GM19372 (cell line): Measurements from ENCODE around the gene MCU.
"Not testable (repeated sequence)": the region's sequence is repeated elsewhere in the genome, so short reads cannot be mapped to it uniquely, and the experiment has no call there.

Experiments used
- ATAC-seq: cut with Tn5 transposase; IDR thresholded peaks from one replicate; pipeline ENCODE4 v1.9.1; 2021; ENCODE audit warnings: mild to moderate bottlenecking, low read depth, moderate library complexity; ENCODE audit not compliant: unreplicated experiment

The MCU gene

GRCh38 chr10:72758930-72759329 lies 67.0 kb downstream of the MCU start:
- ATAC-seq, result not testable (repeated sequence)

DNA sequence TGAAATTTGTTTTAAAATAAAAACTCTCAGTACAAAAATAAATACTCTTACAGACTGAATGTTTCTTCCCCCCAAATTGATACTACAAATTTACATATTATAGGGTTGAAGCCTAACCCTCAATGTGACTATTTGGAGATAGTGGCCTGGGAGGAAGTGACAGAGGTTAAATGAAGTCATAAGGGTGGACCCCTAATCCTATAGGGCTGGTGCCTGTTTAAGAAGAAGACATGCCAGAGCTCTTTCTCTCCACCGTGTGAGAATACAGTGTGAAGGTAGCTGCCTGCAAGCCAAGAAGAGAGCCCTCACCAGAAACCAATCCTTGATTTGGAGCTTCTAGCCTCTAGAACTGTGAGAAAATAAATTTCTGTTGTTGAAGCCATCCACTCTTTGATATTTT lies 67.6 kb downstream of the MCU start:
- no peak for ATAC-seq

- ATAC-seq, result no peak
Measured at GRCh38 chr10:72761498-72761897, 69.6 kb downstream of the MCU start.

GRCh38 chr10:72762042-72762441 lies 70.1 kb downstream of the MCU start:
- ATAC-seq, result no peak

- no peak for ATAC-seq
Measured at GRCh38 chr10:72763201-72763600, 71.3 kb downstream of the MCU start.

DNA sequence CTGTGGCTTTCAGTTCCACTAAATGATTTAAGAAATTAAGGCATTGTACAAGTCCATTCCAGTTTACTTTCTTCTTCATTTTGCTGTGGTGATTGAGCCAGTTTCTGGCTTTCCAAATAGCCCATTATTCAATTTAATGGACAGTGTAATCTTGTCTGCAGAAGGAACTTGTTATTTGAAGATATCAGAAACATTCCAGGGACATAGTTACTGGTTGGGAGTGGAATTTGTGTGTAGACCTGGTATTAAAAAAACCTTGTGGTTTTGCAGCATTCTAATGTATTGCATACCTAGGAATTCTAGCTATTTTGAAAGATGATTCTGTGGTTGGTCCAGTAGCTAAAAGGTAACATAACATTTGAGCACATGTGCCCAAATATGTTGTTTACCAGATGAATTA lies 72.2 kb downstream of the MCU start:
- no peak for ATAC-seq

DNA sequence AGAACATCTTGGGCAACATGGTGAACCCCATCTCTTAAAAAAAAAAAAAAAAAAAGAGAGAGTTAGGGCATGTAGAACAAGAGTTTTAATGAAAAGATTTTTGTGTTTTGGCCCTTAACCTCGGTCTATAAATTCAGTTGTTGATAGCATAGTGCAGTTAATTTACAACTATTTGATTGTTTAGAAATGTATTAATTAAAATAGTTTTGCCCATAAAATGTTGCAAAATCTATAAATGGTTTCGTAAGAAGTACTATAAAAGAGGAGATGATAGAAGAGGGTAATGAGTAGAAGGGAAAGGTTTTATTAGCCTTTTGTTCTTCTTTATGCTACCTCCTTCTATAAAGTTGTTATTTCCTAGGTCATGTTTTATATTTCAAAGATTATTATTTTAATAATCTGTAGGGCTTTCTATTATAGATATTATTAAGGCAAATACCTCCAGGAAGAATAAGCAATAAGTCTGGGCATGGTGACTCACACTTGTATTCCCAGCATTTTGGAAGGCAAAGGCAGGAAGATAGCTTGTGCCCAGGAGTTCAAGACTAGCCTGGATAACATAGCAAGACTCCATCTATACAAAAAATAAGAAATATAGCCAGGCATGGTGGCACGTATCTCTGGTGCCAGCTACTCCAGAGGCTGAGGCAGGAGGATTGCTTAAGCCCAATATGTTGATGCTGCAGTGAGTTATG lies 73.3 kb downstream of the MCU start:
- no peak for ATAC-seq

DNA sequence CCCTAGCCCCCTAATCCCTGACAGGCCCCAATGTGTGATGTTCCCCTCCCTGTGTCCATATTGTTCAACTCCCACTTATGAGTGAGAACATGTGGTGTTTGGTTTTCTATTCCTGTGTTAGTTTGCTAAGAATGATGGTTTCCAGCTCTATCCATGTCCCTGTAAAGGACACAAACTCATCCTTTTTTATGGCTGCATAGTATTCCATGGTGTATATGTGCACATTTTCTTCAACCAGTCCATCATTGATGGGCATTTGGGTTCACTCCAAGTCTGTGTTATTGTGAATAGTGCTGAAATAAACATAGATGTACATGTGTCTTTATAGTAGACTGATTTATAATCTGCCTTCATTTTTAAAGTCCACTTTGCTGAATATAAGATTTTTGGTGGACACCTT lies 79.3 kb downstream of the MCU start:
- ATAC-seq, result not testable (repeated sequence)

- no peak for ATAC-seq
Measured at GRCh38 chr10:72772031-72772430, 80.1 kb downstream of the MCU start.

- no peak for ATAC-seq
Measured at GRCh38 chr10:72779874-72780273, 87.9 kb downstream of the MCU start.

DNA sequence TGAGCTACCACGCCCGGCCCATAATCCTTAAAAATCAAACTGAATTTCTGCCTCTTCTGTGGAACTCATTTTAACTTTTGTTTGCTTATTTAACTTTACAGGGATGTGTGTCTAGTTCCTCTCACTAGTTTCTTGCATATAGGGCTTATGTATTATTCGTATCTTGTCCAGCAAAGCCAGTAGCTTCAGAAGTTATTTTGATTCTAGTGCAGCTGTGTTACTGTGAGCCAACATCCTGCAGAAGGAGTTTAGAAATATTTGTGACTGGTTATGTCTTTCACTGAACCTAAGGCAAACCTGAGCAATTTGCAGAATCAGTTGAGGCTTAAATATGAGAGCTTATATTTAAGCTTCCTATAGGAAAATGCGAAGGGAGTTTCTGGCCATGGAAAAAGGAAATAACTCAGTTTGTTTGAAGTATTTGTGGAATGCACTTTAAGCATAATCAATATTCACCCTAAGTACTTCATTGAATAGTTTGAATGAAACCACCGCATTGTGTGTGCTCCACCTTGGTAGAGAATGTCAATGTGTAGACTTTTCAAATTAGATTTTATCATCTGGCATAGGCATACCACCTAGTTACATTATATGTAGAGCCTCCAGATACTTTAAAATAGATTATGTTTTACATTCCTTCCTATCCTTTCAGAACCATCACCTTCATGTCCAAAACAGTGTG lies 90.8 kb downstream of the MCU start:
- no peak for ATAC-seq

DNA sequence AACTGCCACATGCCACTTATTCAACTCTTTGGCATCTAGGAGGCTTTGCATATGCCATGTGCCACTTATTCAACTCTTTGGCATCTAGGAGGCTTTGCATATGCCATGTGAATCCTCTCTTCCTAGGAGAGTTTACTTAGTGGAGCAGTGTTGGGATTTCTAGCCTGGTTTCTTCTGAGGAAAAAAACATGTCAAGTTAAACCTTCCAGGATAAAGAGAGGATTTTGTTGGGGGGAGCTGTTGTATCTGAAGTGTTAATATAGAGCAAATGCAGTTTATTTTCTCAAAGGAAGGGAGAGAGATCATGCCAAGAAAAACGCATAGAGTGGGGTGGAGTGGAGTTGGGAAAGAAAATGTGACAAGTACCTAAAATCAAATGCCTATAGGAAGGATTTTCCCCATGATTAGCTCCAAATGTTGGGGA lies 91.5 kb downstream of the MCU start:
- ATAC-seq, result no peak

GRCh38 chr10:72784551-72785351 lies 92.8 kb downstream of the MCU start:
- no peak for ATAC-seq

GRCh38 chr10:72785409-72785808 lies 93.5 kb downstream of the MCU start:
- no peak for ATAC-seq

DNA sequence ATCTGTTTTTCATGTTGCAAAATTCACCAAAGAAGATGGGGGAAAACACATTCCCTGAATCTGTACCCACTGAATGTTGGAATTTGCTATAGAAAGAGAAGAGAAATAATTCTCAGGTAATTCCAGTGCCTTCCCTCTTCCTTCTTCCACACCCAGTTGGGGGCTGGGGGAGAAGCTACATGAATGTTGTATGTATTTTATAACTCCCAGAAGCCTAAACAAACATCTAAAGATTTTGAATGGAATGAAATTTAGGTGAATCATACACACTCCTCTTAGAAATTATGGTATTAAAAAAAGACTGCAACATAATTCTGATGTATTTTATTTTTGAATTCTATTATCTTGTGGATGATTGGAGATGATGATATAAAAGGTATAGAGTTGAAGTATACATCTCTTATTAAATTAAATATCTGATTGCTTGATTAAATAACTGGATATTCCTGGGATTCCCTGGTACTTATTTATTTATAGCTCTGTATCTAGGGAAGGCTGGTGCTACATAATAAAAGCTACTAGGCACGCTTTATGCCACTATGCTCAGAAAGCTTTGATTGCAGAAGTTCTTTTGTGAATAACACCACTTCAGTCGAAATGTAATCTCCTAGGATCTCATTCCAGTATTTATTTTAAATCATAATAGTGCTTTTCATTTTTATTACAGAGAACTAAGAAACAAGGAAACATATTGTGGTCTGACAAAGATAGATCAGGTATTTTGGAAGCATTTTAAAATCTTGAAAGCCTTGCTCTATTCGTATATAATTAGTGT lies 98.5 kb downstream of the MCU start:
- ATAC-seq, result no peak

DNA sequence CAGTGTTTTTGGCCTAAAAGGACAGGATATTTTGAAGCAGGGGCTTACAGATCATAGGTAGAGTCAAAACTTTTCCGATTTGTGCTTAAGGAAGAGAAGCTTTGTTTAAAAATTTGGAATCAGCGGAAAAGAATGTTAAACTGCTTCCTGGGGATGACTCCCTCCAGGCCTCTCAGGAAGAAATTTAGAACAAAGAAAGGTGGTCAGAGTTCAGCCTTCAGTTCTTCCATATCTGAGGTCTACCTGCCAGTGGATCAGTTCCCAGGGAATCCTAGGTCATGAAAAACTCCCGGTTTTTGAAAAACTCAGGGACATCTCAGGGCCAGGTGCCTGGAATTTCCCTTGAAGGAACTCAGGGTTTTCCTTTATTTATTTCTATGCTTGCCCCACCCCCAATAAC lies 100.3 kb downstream of the MCU start:
- no peak for ATAC-seq

DNA sequence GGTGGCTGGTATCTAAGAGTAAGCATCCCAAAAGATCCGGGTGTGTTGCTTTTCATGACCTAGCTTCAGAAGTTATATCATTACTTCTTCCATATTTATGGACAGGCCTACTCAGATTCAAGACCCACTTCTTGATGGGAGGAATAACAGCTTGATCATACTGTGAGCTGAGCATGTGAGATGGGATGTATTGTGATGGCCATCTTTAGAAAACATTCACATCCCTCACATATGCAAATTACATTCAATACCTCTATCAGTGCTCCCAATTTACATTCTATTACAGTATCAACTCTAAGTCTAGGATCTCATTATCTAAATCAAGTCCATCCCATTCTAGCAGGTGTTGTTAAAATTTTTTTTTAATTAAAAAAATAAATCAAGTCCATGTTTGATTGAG lies 101.8 kb downstream of the MCU start:
- ATAC-seq, result no peak

- ATAC-seq, result no peak
Measured at GRCh38 chr10:72794260-72794659, 102.3 kb downstream of the MCU start.

DNA sequence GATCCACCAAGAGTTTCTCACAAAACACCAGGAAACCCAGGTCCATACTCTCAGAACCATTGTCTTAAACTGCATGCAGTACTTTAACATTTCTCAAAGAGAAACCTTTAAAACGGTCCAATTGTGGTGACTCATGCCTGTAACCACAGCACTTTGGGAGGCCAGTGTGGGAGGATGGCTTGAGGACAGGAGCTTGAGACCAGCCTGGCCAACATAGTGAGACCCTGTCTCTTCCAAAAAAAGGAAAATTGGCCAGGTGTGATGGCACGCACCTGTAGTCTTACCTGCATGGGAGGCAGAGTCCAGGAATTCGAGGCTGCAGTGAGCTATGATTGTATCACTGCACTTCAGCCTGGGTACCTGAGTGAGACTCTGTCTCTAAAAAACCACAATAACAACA lies 104.1 kb downstream of the MCU start:
- ATAC-seq, result no peak

- no peak for ATAC-seq
Measured at GRCh38 chr10:72796538-72796937, 104.6 kb downstream of the MCU start.
